GM12891 (cell line): ENCODE results near the gene ITGB2.

Experiments
- POLR2A ChIP-seq: IDR thresholded peaks from 2 replicates; pipeline ENCODE4 v1.6.1; 2011; ENCODE audit warnings: low read depth, low read length, control low read depth
- SPI1 ChIP-seq: IDR thresholded peaks from 2 replicates; pipeline ENCODE4 v1.6.1; 2011; ENCODE audit warnings: low read depth, low read length, control low read depth

GRCh38 chr21:44969066-44969670 is 48.5 kb upstream of the ITGB2 start:
- TF ChIP-seq POLR2A (no peak), SPI1 (no peak)
